Transverse colon (tissue), 4 donors: ENCODE data around the gene PABPN1L.

Experiments used
- EP300 ChIP-seq: sonication (generic); formaldehyde crosslinking; IDR thresholded peaks from one replicate; pipeline ENCODE4 v1.6.1; 2017; ENCODE audit warnings: antibody characterized with exemption, low read depth
- POLR2A ChIP-seq: fragments of 450-650 bp; IDR thresholded peaks from one replicate; pipeline ENCODE4 v1.6.1; 2016; ENCODE audit warnings: antibody characterized with exemption, mild to moderate bottlenecking, moderate library complexity
- POLR2AphosphoS5 ChIP-seq, 3 donors: sonication (generic); formaldehyde crosslinking; IDR thresholded peaks; one replicate each; pipeline ENCODE4 v1.6.1; 2016; ENCODE audit warnings: antibody characterized with exemption in 3 of 3
- TF ChIP-seq, protein P1 (sequence below), 5 experiments: fragments of 200-600 bp in 3 of 5; fragments of 450-650 bp in 2 of 5; sonication (generic) in 3 of 5; IDR thresholded peaks; 1 replicate in 2 of 5; 2 replicates in 3 of 5; pipeline ENCODE4 v1.5.1; 2016 to 2017; ENCODE audit warnings: antibody characterized with exemption in 5 of 5, inconsistent platforms in 3 of 5, mild to moderate bottlenecking in 2 of 5, moderate library complexity in 1 of 5

DNA sequence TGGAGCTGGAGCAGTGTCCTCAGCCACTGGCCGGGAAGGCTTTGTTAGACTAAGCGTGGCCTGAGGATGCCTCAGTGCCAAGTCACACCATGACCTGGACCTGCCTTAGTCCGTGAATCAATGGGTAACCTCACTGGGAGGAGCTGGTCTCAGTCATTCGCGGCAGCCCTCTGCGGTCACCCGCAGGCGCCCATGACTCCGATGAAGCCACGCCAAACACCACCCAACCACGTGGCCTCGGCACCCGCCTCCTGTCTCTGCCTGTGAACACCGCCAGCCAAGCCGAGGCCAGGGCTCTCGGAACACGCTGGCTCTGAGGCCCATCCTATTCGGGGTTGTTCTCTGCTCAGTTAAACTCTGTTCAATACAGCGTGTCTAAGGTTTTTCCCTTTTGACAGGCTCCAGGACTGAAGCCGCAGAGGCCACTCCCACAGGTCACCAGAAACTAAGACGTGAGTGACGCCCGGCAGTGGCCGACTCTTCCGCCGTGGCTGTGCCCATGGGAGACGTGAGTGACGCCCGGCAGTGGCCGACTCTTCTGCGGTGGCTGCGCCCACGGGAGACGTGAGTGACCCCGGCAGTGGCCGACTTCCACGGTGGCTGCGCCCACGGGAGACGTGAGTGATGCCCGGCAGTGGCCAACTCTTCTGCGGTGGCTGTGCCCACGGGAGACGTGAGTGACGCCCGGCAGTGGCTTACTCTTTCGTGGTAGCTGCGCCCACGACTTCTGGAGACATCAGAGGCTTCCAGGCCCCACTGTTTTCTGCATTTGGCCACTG is 16.8 kb upstream of the PABPN1L start:
- TF ChIP-seq, protein P1, sequence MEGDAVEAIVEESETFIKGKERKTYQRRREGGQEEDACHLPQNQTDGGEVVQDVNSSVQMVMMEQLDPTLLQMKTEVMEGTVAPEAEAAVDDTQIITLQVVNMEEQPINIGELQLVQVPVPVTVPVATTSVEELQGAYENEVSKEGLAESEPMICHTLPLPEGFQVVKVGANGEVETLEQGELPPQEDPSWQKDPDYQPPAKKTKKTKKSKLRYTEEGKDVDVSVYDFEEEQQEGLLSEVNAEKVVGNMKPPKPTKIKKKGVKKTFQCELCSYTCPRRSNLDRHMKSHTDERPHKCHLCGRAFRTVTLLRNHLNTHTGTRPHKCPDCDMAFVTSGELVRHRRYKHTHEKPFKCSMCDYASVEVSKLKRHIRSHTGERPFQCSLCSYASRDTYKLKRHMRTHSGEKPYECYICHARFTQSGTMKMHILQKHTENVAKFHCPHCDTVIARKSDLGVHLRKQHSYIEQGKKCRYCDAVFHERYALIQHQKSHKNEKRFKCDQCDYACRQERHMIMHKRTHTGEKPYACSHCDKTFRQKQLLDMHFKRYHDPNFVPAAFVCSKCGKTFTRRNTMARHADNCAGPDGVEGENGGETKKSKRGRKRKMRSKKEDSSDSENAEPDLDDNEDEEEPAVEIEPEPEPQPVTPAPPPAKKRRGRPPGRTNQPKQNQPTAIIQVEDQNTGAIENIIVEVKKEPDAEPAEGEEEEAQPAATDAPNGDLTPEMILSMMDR (IDR thresholded peaks at IDR 0.05), result no peak
- TF ChIP-seq POLR2AphosphoS5 (IDR thresholded peaks at IDR 0.05) (no peak), EP300 (no peak), POLR2A (no peak)
